Vagina (tissue), 2 donors: ENCODE measurements around the gene MEIOC.

ENCODE experiments used
- POLR2A ChIP-seq, 2 donors: fragments of 450-650 bp; IDR thresholded peaks; one replicate each; pipeline ENCODE4 v1.6.1; 2017; ENCODE audit warnings: antibody characterized with exemption in 2 of 2, mild to moderate bottlenecking in 2 of 2, moderate library complexity in 2 of 2
- TF ChIP-seq, protein P1 (sequence below), 3 experiments: fragments of 450-650 bp in 2 of 3; fragments of 200-600 bp in 1 of 3; sonication (generic) in 1 of 3; IDR thresholded peaks; one replicate each; pipeline ENCODE4 v1.5.1; 2017 to 2019; ENCODE audit warnings: antibody characterized with exemption in 3 of 3, mild to moderate bottlenecking in 2 of 3, moderate library complexity in 2 of 3

DNA sequence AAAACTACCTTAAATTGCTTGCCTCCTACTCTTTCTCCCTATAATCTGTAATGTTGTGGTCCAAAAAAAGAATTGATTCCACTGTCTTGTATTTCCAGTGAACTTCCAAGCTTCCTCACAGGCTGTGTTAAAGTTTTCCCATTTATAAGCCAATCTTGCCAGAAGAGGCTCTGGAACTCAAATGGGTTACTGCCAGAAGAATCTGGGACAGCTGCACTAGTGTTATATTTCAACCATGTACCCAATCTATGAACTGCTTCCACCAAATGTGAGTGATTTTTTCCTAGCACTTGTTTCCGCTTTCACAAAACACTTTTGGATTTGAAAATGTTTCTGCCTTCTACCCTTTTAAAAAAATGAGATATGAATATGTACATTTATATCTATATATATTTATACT, 31.5 kb downstream of the MEIOC start:
- TF ChIP-seq, protein P1, sequence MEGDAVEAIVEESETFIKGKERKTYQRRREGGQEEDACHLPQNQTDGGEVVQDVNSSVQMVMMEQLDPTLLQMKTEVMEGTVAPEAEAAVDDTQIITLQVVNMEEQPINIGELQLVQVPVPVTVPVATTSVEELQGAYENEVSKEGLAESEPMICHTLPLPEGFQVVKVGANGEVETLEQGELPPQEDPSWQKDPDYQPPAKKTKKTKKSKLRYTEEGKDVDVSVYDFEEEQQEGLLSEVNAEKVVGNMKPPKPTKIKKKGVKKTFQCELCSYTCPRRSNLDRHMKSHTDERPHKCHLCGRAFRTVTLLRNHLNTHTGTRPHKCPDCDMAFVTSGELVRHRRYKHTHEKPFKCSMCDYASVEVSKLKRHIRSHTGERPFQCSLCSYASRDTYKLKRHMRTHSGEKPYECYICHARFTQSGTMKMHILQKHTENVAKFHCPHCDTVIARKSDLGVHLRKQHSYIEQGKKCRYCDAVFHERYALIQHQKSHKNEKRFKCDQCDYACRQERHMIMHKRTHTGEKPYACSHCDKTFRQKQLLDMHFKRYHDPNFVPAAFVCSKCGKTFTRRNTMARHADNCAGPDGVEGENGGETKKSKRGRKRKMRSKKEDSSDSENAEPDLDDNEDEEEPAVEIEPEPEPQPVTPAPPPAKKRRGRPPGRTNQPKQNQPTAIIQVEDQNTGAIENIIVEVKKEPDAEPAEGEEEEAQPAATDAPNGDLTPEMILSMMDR (IDR thresholded peaks at IDR 0.05): no peak
- TF ChIP-seq POLR2A (IDR thresholded peaks at IDR 0.05): no peak
